Activated gamma-delta T cell (primary cell): ENCODE measurements around the gene PRDM8.
"Not testable (repeated sequence)": the region's sequence is repeated elsewhere in the genome, so short reads cannot be mapped to it uniquely, and the experiment has no call there.

Experiments used
- DNase-seq: peaks from one replicate; lab custom pipeline; 2025; lab: John Stamatoyannopoulos, UW

Gene PRDM8

GRCh38 chr4:80226094-80226493 lies 28.8 kb downstream of the PRDM8 start:
- no peak for DNase-seq

- DNase-seq = no peak
Observed at GRCh38 chr4:80228460-80228859, 31.2 kb downstream of the PRDM8 start.

GRCh38 chr4:80229128-80229527 lies 31.8 kb downstream of the PRDM8 start:
- no peak for DNase-seq

GRCh38 chr4:80229590-80229989 lies 32.3 kb downstream of the PRDM8 start:
- no peak for DNase-seq

GRCh38 chr4:80231180-80231579 lies 33.9 kb downstream of the PRDM8 start:
- no peak for DNase-seq

GRCh38 chr4:80232707-80233370 lies 35.5 kb downstream of the PRDM8 start:
- DNase-seq = no peak

- DNase-seq = no peak
Observed at GRCh38 chr4:80233390-80233789, 36.1 kb downstream of the PRDM8 start.

GRCh38 chr4:80235451-80235850 lies 38.1 kb downstream of the PRDM8 start:
- no peak for DNase-seq

- DNase-seq = no peak
Observed at GRCh38 chr4:80237992-80238391, 40.7 kb downstream of the PRDM8 start.

GRCh38 chr4:80239480-80240150 lies 42.3 kb downstream of the PRDM8 start:
- no peak for DNase-seq

GRCh38 chr4:80240976-80241375 lies 43.7 kb downstream of the PRDM8 start:
- no peak for DNase-seq

- DNase-seq = no peak
Observed at GRCh38 chr4:80243274-80244018, 46.1 kb downstream of the PRDM8 start.

- not testable (repeated sequence) for DNase-seq
Observed at GRCh38 chr4:80247484-80247883, 50.2 kb downstream of the PRDM8 start.

GRCh38 chr4:80249144-80249543 lies 51.8 kb downstream of the PRDM8 start:
- DNase-seq = no peak

GRCh38 chr4:80252427-80252826 lies 55.1 kb downstream of the PRDM8 start:
- no peak for DNase-seq

GRCh38 chr4:80252953-80253352 lies 55.6 kb downstream of the PRDM8 start:
- no peak for DNase-seq

GRCh38 chr4:80253510-80253909 lies 56.2 kb downstream of the PRDM8 start:
- no peak for DNase-seq
